A549 treated with CpdA at 1 μM for 4 hours (cell line): Measurements from ENCODE around the gene RAB12. TPM values are rescaled to one million over a fixed set of nuclear protein-coding genes. Genes with fewer than 3 reads are reported as not detected.

Experiments used
- total RNA-seq: library from RNA; stranded (reverse); fragments of 200-300 nt; extraction: Qiagen RNA extraction; gene quantifications from 5 replicates; pipeline ENCODE4 v1.2.3, GENCODE V29; 2022; ENCODE audit warnings: low read depth

The RAB12 gene
- 22.8 to 30.8 TPM (median 26.1 TPM) in 5 replicates for total RNA-seq

GRCh38 chr18:8608795-8609658 lies at the start of gene RAB12:
RAB12 (plus strand) TSS chr18:8609437; CDS start chr18:8609440, 3 bp downstream.

Other genes starting within 250 kb of the RAB12 start
- gene MTCL1, start 96.1 kb downstream of the RAB12 start, total RNA-seq: 50.9 to 62.0 TPM (median 55.8 TPM) in 5 replicates